GM18870 (cell line): ENCODE measurements around the gene DDX49.
"Not testable (repeated sequence)": the region's sequence is repeated elsewhere in the genome, so short reads cannot be mapped to it uniquely, and the experiment has no call there.

Source experiments
- ATAC-seq: cut with Tn5 transposase; IDR thresholded peaks from one replicate; pipeline ENCODE4 v1.9.1; 2021; ENCODE audit warnings: moderate library complexity; ENCODE audit not compliant: unreplicated experiment

DDX49 gene

GRCh38 chr19:18940769-18941627, 21.5 kb downstream of the DDX49 start, which contains the start of gene HOMER3:
HOMER3 (minus strand) TSS chr19:18941217; CDS start chr19:18938982, 2,235 bp downstream.
- ATAC-seq = no peak

DNA sequence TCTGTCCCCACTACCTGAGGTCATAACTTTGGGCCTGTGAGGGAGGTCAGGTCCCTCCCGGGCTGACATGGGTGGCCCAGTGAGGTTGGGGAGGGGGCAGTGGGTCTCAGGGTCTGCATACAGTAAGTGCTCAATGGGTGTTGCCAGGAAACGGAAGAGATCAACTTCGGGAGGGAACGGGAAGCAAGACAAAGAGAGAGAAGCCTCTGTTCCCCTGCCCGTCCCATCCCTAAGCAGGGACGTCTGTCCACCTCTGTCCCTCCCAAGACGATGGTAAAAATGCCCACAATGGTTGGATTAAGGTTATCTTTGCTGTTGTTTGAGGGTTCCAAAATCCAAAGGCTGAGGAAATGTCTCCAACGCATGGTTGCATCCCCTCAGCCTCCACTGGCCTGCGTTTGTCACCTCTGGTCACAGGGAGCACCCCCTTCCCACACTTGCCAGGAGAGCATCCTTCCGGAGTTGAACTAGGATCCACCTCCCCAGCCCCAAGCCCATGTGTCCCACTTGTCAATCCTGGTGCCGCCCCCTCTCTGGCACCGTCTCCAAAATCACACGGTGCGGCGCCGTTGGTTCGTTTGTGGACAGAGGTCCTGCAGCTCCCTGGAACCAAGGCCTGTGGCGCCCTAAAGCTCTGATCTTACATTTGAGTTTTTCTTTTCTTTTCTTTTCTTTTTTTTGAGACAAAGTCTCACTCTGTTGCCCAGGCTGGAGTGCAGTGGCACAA, 22.3 kb downstream of the DDX49 start:
- no peak for ATAC-seq

DNA sequence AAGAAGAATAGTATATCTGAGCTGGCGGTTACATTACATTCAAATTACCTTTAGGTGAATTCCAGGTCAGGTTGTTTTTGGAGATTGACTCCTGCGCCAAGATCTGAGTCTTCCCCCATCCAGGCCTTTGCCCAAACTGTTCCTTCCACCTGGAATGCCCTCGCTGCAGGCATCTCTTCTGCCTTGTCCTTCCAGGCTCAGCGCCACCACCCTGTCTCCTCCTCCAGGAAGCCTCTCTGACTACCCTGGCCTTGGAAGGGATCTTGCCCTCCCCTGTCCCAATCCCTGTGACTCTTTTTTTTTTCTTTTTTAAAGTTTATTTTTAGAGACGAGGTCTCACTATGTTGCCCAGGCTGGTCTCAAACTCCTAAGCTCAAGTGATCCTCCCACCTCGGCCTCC, 23.2 kb downstream of the DDX49 start:
- no peak for ATAC-seq

DNA sequence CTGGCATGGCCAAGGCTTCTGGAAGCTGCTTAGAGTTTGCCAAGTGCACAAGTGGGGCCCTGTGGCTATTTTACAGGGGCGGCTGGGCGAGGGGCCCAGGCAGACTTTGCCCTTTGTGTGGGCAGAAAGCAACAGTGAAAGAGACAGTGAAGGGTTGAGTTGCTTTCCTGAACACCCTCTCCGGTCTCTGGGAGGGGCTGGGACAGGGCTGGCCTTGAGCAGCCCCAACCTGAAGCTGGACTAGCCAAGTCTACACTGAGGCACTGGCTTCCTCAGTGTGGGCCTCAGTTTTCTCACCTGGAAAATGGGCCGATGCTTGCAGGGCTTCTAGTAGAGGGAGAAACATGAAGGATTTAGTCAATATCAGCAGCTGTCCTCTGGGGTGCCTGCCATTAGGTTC, 23.9 kb downstream of the DDX49 start:
- no peak for ATAC-seq

DNA sequence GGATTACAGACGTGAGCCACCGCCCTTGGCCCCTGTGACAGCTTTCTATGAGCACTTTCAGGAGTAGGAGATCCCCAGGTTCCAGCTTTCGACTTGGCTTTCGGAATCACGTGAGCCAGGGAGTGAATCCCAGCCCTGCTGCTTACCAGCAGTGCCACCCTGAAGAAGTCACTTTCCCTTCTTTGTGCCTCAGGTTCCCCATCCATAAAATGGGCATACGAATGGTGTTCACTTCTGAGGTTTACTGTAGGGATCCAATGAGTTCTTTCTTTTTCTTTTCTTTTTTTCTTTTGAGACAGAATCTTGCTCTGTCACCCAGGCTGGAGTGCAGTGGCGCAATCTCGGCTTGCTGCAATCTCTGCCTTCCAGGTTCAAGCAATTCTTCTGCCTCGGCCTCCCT, 25.8 kb downstream of the DDX49 start:
- no peak for ATAC-seq

- ATAC-seq = no peak
Observed at GRCh38 chr19:18946335-18946734, 26.8 kb downstream of the DDX49 start.

DNA sequence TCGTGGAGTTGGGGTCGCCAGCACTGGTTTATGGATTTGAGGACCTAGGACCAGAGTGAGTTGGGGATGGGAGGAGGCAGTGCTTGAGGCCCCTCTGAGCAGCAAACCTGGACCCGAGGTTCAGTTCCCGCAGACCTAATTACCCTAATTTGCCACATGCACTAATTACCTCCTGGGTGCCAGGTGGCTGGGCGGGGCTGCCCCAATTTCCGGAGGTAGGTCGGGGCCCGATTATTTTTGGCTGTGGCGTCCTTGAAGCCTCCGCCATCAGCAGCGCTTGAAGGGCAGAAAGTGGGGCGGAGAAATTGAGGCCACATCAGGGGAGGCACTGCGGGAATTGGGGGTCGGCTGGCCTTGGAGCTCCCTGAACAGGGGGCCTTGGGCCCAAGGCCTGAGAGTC, 27.4 kb downstream of the DDX49 start:
- no peak for ATAC-seq

GRCh38 chr19:18948075-18948975, 28.8 kb downstream of the DDX49 start:
- no peak for ATAC-seq

- ATAC-seq = no peak
Observed at GRCh38 chr19:18948976-18949356, 29.5 kb downstream of the DDX49 start.

GRCh38 chr19:18949858-18950257, 30.3 kb downstream of the DDX49 start:
- no peak for ATAC-seq

- no peak for ATAC-seq
Observed at GRCh38 chr19:18951721-18952281, 32.3 kb downstream of the DDX49 start.

- not testable (repeated sequence) for ATAC-seq
Observed at GRCh38 chr19:18952364-18953003, 33.0 kb downstream of the DDX49 start.

GRCh38 chr19:18954094-18954493, 34.6 kb downstream of the DDX49 start:
- ATAC-seq = no peak

GRCh38 chr19:18955042-18955441, 35.5 kb downstream of the DDX49 start:
- no peak for ATAC-seq

- no peak for ATAC-seq
Observed at GRCh38 chr19:18960370-18960769, 40.9 kb downstream of the DDX49 start.

GRCh38 chr19:18961767-18962620, 42.5 kb downstream of the DDX49 start:
- no peak for ATAC-seq

DNA sequence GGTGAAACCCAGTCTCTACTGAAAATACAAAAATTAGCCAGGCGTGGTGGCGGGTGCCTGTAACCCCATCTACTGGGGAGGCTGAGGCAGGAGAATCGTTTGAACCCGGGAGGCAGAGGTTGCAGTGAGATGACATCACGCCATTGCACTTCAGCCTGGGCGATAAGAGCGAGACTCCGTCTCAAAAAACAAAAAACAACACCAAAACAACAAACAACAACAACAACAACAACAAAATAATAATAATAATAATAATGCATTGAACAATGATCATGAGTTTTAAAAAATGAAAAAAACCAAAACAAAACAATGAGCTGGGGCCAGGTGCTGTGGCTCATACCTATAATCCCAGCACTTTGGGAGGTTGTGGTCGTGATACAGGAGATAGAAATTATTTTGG, 44.6 kb downstream of the DDX49 start:
- no peak for ATAC-seq

DNA sequence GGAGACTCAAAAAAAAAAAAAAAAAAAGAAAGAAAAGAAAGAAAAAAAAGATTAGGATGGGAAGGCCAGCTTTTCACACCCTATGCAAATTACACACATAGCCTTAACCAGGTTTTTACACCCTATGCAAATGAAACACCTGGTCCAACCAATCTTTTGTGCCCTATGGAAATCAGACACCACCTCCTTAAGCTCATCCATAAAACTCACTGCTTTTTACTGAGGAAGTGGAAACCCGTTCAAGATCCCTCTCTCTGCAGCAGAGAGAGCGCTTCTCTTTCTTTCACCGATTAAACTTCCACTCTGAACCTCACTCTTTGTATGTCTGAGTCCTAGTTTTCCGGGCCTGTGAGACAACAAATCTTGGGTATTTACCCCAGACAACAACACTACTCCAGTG, 46.8 kb downstream of the DDX49 start:
- ATAC-seq = no peak

DNA sequence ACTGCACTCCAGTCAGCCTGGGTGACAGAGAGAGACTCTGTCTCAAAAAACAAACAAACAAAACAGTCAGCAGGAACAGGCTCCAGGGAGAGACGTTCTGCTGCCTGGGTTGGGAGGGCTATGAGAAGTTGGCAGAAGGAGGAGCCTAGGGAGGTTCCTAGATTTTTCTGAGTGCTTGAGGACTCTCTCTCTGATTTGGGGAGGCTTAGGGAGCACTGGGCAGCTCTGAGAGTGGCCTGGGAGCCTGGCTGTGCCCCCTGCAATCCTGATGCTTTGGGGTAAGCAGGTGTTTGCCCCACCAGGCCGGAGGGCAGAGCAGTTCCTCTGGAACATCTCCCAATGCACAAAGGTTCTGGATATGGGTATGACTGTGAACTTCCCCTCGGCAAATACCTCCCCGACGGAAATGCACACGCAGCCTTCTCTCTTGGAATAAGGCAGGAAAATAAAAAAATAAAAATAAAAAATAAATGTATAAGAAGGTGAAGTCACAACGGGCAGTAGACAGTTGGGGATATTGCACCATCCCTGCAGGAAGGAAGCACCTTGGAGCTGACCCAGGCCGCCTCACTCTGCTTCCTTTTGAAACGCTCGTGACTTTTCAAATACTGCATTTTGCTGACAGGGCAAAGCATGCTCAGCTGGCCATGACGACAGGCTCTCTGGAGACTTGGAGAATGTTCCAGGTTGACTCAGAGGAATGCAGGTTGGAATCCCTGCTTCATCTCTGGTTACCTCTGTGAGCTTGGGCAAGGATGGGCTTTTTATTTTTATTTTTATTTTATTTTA, 48.0 kb downstream of the DDX49 start:
- no peak for ATAC-seq
